PC-9 (cell line): ENCODE measurements around the gene B4GALT1.

Source experiments
- EZH2 ChIP-seq: fragments of 200-600 bp; sonication (generic); IDR thresholded peaks from 2 replicates; pipeline ENCODE4 v1.8.0; 2017; ENCODE audit warnings: antibody characterized with exemption, low read depth
- TF ChIP-seq, protein P1 (sequence below): fragments of 200-600 bp; sonication (generic); conservative IDR thresholded peaks from 2 replicates; pipeline ENCODE4 v1.6.1; 2017; ENCODE audit warnings: mixed run types, antibody characterized with exemption, mild to moderate bottlenecking, moderate library complexity

DNA sequence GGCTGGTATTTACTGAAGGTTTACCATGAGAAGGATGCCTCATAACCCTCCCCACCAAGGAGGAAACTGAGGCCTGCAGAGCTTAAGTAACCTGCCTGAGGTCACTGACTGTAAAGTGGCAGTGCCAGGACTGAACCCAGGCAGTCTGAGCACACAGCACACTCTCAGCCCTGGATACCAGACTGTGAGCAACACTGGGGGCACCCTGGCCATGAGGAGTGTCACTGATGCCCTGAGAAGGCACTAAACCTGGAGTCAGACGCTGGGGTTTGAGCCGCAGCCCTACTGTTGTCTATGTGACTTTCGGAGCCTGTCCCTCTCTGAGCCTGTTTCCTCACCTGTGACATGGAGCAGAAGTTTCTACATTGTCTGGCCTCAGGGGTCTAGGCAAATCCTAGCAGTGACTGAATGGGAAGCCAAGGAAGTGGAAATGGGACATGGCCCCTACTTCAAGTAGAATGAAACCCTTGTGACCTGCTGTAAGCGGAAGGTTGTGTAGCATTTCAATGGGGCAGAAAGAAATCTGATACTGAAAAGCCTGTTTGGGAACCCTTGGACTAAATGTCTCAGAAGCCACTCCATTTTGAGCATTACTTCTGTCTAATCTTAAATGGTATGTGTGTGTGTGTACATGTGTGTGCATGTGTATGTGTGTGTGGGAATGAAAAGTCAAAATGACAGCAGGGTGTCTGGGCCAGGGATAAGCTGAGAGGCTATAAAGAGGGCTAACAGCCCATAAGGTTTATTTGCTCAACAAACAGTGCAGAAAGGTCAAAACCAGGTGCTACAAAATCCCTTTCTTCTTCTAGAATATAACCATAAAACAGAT lies 36.0 kb downstream of the B4GALT1 start:
- TF ChIP-seq, protein P1, sequence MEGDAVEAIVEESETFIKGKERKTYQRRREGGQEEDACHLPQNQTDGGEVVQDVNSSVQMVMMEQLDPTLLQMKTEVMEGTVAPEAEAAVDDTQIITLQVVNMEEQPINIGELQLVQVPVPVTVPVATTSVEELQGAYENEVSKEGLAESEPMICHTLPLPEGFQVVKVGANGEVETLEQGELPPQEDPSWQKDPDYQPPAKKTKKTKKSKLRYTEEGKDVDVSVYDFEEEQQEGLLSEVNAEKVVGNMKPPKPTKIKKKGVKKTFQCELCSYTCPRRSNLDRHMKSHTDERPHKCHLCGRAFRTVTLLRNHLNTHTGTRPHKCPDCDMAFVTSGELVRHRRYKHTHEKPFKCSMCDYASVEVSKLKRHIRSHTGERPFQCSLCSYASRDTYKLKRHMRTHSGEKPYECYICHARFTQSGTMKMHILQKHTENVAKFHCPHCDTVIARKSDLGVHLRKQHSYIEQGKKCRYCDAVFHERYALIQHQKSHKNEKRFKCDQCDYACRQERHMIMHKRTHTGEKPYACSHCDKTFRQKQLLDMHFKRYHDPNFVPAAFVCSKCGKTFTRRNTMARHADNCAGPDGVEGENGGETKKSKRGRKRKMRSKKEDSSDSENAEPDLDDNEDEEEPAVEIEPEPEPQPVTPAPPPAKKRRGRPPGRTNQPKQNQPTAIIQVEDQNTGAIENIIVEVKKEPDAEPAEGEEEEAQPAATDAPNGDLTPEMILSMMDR, result no peak
- no peak for TF ChIP-seq EZH2
